ENCODE measurements around the gene TGFBR2.
A peak's percentile ranks its signal among the peaks of the same experiment; 100 is the strongest.

The TGFBR2 gene

DNA sequence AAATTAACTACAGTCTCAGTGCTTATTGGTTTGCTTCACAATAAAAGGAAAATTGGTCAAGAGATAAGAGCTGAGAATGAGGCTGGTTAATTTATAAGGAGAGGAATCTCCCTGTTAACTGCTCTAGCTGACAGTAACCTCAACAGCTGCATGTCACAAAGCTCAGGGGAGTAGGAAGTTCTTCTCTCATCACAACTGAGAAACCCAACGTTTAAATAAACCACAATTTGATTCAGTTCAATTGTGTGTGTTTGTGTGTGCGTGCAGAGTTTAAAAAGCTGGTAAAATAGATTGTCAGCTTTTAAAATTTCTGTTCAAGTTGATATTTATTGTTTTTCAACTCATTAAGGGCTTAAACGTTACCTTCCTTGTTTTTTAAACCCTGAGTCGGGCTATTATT is 3.5 kb upstream of the TGFBR2 start:
- Histone ChIP-seq H3K4me1 (ENCODE audit: control insufficient read depth, insufficient read depth, low read length) (no peaks in the 10 kb centered on the region), H3K9me3 (ENCODE audit: control insufficient read depth in 2 of 2, low read length in 2 of 2) (no peaks in the 10 kb centered on the region), H3K27ac (ENCODE audit: low read length) (no peak overlapping the region), H3K27me3 (ENCODE audit: control insufficient read depth in 1 of 2, insufficient read depth in 2 of 2, low read length in 2 of 2) (no peaks in the 10 kb centered on the region), H3K4me3 (ENCODE audit: low read length in 2 of 2) (no peak overlapping the region), H3K36me3 (ENCODE audit: control insufficient read depth in 2 of 2, insufficient read depth in 2 of 2, low read length in 2 of 2) (no peaks in the 10 kb centered on the region), H3K9ac (ENCODE audit: low read length in 2 of 2) (no peak overlapping the region)

DNA sequence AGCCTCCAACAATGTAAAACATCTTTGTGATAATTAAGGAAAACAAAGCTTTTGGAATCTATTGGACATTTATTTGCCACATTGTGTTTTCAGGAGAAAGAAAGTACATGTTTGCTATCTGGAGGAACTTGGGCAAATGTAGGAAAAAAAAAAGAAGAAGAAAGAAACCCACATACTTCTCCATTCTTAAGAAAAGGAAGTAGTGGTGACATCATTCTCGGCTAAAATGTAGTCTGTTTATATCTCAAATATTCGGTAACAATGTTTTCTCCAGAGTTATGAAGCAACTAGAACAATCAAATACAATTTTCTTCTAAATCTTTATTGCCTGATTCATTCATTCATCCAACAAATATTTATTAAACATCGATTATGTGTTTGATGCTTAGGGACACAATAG is 2.3 kb upstream of the TGFBR2 start:
- H3K9ac ChIP-seq (ENCODE audit: low read length in 2 of 2) = no peak overlapping the region
- H3K27me3 ChIP-seq (ENCODE audit: control insufficient read depth in 1 of 2, insufficient read depth in 2 of 2, low read length in 2 of 2) = no peaks in the 10 kb centered on the region
- H3K9me3 ChIP-seq (ENCODE audit: control insufficient read depth in 2 of 2, low read length in 2 of 2) = no peaks in the 10 kb centered on the region
- H3K27ac ChIP-seq (ENCODE audit: low read length) = no peak overlapping the region
- H3K4me1 ChIP-seq (ENCODE audit: control insufficient read depth, insufficient read depth, low read length) = peaks cover 3% of the 10 kb centered on the region
- H3K4me3 ChIP-seq (ENCODE audit: low read length in 2 of 2) = no peak overlapping the region
- H3K36me3 ChIP-seq (ENCODE audit: control insufficient read depth in 2 of 2, insufficient read depth in 2 of 2, low read length in 2 of 2) = no peaks in the 10 kb centered on the region

DNA sequence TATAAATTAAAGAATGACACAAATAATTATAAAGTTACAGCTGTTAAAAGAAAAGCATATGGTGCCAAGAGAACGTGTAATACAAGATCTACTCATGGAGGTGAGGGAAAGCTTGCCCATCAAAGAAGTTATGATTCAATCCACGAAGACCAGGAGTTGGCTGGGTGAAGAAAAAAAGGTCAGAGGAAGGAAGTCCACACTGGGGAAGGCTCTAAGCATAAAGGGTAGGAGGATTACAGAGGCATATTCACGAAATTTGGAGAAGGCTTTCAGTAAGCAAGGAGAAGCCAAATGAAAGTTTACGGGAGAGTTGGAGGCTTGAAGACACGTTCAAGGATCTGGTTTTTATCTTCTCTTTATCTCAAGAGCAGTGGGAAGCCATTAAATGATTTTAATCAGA is 1.8 kb upstream of the TGFBR2 start:
- Histone ChIP-seq H3K36me3 (ENCODE audit: control insufficient read depth in 2 of 2, insufficient read depth in 2 of 2, low read length in 2 of 2) (no peaks in the 10 kb centered on the region), H3K4me1 (ENCODE audit: control insufficient read depth, insufficient read depth, low read length) (peaks cover 3% of the 10 kb centered on the region), H3K9me3 (ENCODE audit: control insufficient read depth in 2 of 2, low read length in 2 of 2) (no peaks in the 10 kb centered on the region), H3K27me3 (ENCODE audit: control insufficient read depth in 1 of 2, insufficient read depth in 2 of 2, low read length in 2 of 2) (no peaks in the 10 kb centered on the region), H3K4me3 (ENCODE audit: low read length in 2 of 2) (no peak overlapping the region), H3K9ac (ENCODE audit: low read length in 2 of 2) (no peak overlapping the region), H3K27ac (ENCODE audit: low read length) (no peak overlapping the region)

DNA sequence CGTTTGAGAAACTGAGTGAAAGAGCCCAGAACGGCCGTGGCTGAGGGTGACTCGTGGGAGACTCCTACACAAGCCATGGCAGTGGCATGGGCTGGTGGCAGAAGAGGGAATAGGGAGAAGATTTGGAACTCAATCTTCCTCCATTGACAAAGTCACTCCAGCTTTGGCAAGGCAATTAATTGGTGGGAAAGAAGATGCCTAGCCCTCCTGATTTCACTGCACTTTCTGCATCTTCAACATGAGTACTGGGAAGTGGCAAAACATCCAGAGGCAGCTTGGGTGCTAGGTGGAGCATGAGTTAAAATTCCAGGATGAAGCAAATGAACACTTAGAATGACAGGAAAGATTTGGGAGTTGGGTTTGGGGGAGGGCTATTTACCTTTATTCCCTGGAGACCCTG is 1.4 kb upstream of the TGFBR2 start:
- Histone ChIP-seq H3K36me3 (ENCODE audit: control insufficient read depth in 2 of 2, insufficient read depth in 2 of 2, low read length in 2 of 2) (no peaks in the 10 kb centered on the region), H3K27ac (ENCODE audit: low read length) (no peak overlapping the region), H3K9me3 (ENCODE audit: control insufficient read depth in 2 of 2, low read length in 2 of 2) (no peaks in the 10 kb centered on the region), H3K27me3 (ENCODE audit: control insufficient read depth in 1 of 2, insufficient read depth in 2 of 2, low read length in 2 of 2) (no peaks in the 10 kb centered on the region), H3K4me3 (ENCODE audit: low read length in 2 of 2) (no peak overlapping the region), H3K9ac (ENCODE audit: low read length in 2 of 2) (no peak overlapping the region), H3K4me1 (ENCODE audit: control insufficient read depth, insufficient read depth, low read length) (peaks cover 3% of the 10 kb centered on the region)

DNA sequence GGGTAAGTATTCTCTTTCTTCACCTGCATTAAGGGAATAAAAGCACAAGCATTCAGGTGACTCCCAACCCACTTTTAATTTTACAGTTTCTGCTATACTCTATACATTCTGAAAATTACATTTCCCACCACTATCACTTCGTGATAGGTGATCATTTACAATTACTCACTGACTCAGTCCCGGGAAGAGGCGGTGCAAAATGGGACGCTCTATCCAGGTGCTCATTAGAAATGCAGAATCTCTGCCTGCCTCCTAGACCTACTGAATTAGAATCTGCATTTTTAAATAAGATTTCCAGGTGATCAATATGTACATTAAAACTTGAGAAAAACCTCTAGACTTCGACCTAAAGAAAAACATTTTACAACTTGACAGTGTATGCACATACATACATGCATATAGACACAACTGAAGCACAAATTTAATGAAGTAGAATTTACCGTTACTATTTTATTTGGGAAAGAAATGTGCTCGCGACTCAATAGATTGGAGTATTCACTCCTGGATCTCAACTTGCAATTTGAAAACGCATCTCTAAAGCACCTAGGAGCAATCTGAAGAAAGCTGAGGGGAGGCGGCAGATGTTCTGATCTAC is 598 bp upstream of the TGFBR2 start:
- peaks cover 3% of the 10 kb centered on the region for H3K4me1 ChIP-seq (ENCODE audit: control insufficient read depth, insufficient read depth, low read length)
- peak overlapping the region; percentile 85 for H3K27ac ChIP-seq (ENCODE audit: low read length)
- no peaks in the 10 kb centered on the region for H3K36me3 ChIP-seq (ENCODE audit: control insufficient read depth in 2 of 2, insufficient read depth in 2 of 2, low read length in 2 of 2)
- H3K9ac ChIP-seq (ENCODE audit: low read length in 2 of 2) = peak overlapping the region; percentile 86 to 87
- no peaks in the 10 kb centered on the region for H3K9me3 ChIP-seq (ENCODE audit: control insufficient read depth in 2 of 2, low read length in 2 of 2)
- peak overlapping the region; percentile 87 to 94 for H3K4me3 ChIP-seq (ENCODE audit: low read length in 2 of 2)
- no peaks in the 10 kb centered on the region for H3K27me3 ChIP-seq (ENCODE audit: control insufficient read depth in 1 of 2, insufficient read depth in 2 of 2, low read length in 2 of 2)

DNA sequence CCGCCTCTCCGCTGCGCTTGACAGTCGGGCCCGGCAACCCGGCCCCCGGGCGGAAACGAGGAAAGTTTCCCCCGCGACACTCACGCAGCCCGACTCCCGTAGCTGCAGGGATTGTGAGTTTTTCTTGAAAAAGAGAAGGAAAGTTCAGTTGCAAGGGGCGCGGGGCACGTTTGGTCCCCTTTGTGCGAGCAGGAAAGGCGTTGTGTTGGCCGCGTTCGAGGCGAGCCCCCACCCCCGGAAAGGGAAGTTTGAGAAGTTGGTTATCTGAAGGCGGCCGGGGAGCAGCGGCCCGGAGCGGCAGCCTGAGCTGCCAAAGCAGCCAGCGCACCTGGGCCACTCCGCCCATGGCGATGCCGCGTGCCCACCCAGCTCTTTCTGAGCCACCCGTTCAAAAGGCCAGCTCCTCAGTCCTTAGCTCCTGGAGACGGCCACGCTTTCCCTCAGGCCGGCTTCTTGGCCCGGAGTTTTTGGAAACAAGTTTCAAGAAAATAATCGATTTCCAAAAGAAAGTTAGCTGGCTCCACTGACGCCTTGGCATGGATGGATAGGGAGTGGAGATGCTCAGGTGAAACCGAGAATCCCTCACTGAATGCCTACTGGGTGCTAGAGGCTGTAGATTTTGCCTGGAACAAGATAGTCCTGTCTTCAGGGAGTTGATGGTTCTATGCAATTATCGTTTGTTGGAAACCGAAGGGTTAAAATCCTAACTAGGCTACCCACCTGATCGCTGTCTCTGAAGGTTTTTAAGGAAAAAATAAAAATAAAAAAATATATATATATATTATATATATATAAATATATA is 832 bp downstream of the TGFBR2 start:
- Histone ChIP-seq H3K27me3 (ENCODE audit: control insufficient read depth in 1 of 2, insufficient read depth in 2 of 2, low read length in 2 of 2) (no peaks in the 10 kb centered on the region), H3K9ac (ENCODE audit: low read length in 2 of 2) (peak overlapping the region; percentile 86 to 87), H3K4me1 (ENCODE audit: control insufficient read depth, insufficient read depth, low read length) (peaks cover 3% of the 10 kb centered on the region), H3K36me3 (ENCODE audit: control insufficient read depth in 2 of 2, insufficient read depth in 2 of 2, low read length in 2 of 2) (no peaks in the 10 kb centered on the region), H3K9me3 (ENCODE audit: control insufficient read depth in 2 of 2, low read length in 2 of 2) (no peaks in the 10 kb centered on the region), H3K4me3 (ENCODE audit: low read length in 2 of 2) (peak overlapping the region; percentile 87 to 94), H3K27ac (ENCODE audit: low read length) (peak overlapping the region; percentile 85)

DNA sequence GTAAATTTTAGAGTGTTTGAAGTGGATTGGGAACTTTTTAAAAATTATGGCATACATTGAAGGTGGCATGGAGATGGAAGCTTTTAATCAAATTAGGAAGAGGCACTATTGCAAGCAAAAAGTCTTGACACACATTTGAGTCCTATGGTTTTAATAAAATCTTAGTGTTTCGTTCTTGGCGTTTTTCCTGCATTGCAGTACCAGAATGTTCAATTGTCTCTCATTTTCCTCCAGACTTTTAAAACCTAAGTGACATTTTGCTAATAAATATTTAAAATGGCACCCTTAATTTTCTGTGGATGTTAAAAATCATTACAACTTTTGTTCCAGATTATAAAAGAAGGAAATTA is 2.2 kb downstream of the TGFBR2 start:
- Histone ChIP-seq H3K4me3 (ENCODE audit: low read length in 2 of 2) (peak overlapping the region; percentile 31 to 87), H3K9ac (ENCODE audit: low read length in 2 of 2) (peak overlapping the region in 1 of 2 donors; percentile 5), H3K27ac (ENCODE audit: low read length) (peak overlapping the region; percentile 3), H3K4me1 (ENCODE audit: control insufficient read depth, insufficient read depth, low read length) (peaks cover 6% of the 10 kb centered on the region), H3K9me3 (ENCODE audit: control insufficient read depth in 2 of 2, low read length in 2 of 2) (no peaks in the 10 kb centered on the region), H3K36me3 (ENCODE audit: control insufficient read depth in 2 of 2, insufficient read depth in 2 of 2, low read length in 2 of 2) (no peaks in the 10 kb centered on the region), H3K27me3 (ENCODE audit: control insufficient read depth in 1 of 2, insufficient read depth in 2 of 2, low read length in 2 of 2) (no peaks in the 10 kb centered on the region)

DNA sequence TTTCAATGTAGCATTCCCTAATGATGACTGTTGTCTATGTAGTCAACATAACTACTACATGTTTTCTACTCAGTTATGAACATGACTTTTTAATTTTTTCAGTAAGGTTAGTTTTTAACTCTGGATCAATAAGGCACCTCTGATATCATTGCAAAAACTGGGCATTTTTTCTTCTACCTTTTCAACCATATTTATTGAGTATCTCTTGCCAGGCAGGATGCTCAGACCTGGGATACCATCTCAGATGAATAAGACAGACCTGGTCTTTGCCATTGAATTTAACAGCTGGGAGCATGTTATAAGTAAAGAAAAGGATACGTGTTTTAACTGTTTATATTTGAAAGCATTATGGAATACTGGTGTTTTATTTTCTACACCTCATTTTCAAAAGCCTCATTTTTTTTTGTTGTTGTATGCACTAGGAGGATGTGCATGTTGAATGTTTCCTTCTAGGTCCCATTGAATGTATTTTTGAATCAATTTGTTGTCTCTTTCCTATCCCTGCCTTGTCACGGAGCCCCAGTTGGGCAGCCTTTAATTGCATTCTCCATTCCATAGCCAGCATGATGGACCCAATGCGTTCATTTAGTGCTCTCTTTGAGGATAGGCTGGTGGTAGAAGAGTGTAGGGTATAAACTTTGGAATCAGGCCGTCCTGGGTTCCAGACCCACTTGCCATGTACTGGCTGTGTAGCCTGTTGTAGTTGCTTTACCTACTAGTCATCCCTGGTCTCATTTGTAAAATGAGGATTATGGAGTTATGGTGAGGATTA is 3.7 kb downstream of the TGFBR2 start:
- no peak overlapping the region for H3K27ac ChIP-seq (ENCODE audit: low read length)
- H3K4me3 ChIP-seq (ENCODE audit: low read length in 2 of 2) = peak overlapping the region; percentile 9 to 26
- no peaks in the 10 kb centered on the region for H3K36me3 ChIP-seq (ENCODE audit: control insufficient read depth in 2 of 2, insufficient read depth in 2 of 2, low read length in 2 of 2)
- H3K9me3 ChIP-seq (ENCODE audit: control insufficient read depth in 2 of 2, low read length in 2 of 2) = no peaks in the 10 kb centered on the region
- H3K9ac ChIP-seq (ENCODE audit: low read length in 2 of 2) = peak overlapping the region in 1 of 2 donors; percentile 25
- H3K4me1 ChIP-seq (ENCODE audit: control insufficient read depth, insufficient read depth, low read length) = peaks cover 6% of the 10 kb centered on the region
- H3K27me3 ChIP-seq (ENCODE audit: control insufficient read depth in 1 of 2, insufficient read depth in 2 of 2, low read length in 2 of 2) = no peaks in the 10 kb centered on the region

DNA sequence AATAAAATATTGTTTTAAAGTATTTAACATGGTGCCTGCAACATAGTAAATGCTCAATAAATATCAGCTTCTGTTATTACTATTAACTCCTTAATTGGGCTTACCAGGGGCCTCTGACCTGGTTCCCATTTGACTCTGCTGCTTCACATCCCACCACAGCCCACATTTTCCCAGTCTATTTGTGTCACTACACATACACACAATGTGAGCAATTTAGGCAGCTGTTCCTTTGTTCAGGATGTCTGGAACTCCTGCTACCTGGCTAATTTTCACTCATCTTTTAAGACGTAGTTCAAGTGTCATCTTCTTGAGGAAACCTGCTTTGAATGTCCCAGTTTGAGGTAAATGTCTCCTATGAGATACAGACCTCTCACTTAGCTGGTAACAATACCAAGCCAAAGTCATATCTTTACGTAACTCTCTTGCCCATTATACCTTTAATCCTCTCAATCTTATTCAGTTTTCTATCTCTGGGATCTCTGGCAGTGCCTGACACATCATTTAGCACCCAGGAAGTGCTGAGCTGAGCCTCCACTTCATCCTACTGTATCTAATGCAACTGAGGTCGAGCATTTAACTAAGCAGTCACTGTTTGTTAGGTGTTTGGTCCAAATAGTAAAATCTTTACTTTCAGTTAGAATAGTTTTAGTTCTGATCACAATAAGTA is 4.4 kb downstream of the TGFBR2 start:
- Histone ChIP-seq H3K4me3 (ENCODE audit: low read length in 2 of 2) (no peak overlapping the region), H3K36me3 (ENCODE audit: control insufficient read depth in 2 of 2, insufficient read depth in 2 of 2, low read length in 2 of 2) (no peaks in the 10 kb centered on the region), H3K4me1 (ENCODE audit: control insufficient read depth, insufficient read depth, low read length) (peaks cover 6% of the 10 kb centered on the region), H3K9me3 (ENCODE audit: control insufficient read depth in 2 of 2, low read length in 2 of 2) (no peaks in the 10 kb centered on the region), H3K9ac (ENCODE audit: low read length in 2 of 2) (no peak overlapping the region), H3K27me3 (ENCODE audit: control insufficient read depth in 1 of 2, insufficient read depth in 2 of 2, low read length in 2 of 2) (no peaks in the 10 kb centered on the region), H3K27ac (ENCODE audit: low read length) (no peak overlapping the region)

DNA sequence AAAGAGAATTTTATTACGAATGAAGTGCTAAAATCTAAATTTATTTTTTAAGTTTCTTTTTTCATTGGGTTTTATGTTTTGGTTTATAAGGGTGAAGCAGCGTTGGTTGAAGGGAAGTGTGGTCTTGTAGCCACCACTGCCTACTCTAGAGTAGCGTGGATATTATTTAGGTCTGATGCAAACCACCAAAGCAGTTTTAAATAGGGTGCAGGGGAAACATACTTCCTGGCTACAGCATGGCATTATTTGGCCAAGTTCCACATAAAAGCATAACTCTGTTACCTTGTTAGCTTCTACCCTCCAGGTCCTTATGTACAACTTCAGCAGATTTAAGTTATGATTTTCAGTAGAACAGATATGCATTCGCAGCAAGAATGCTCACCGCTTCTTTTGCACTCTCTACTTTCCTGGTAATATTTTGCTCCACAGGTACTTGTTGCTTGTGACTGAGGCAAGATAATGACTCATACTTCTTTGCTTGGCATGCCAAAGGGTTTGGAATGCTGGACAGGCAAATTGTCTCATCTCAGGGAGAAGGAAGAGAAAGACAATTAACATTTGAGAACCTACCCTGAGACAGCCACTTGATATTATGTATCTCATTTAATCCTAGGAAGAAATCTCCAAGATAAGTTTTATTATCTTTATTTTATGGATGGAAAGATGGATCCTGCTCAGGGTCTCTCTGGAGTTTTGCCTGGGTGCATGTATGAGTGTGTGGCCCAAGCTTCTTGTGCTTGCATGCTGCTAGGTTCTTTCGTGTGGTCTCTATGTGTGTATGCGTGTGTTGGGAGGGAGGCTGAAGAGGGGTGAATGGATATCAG is 5.4 kb downstream of the TGFBR2 start:
- no peaks in the 10 kb centered on the region for H3K9me3 ChIP-seq (ENCODE audit: control insufficient read depth in 2 of 2, low read length in 2 of 2)
- no peaks in the 10 kb centered on the region for H3K36me3 ChIP-seq (ENCODE audit: control insufficient read depth in 2 of 2, insufficient read depth in 2 of 2, low read length in 2 of 2)
- H3K9ac ChIP-seq (ENCODE audit: low read length in 2 of 2) = no peak overlapping the region
- peak overlapping the region in 1 of 2 donors; percentile 24 for H3K4me3 ChIP-seq (ENCODE audit: low read length in 2 of 2)
- H3K27me3 ChIP-seq (ENCODE audit: control insufficient read depth in 1 of 2, insufficient read depth in 2 of 2, low read length in 2 of 2) = no peaks in the 10 kb centered on the region
- peaks cover 6% of the 10 kb centered on the region for H3K4me1 ChIP-seq (ENCODE audit: control insufficient read depth, insufficient read depth, low read length)
- H3K27ac ChIP-seq (ENCODE audit: low read length) = no peak overlapping the region

Data from stomach smooth muscle (tissue), 2 donors.